A549 (cell line): ENCODE results near the gene CAT. TPM values are rescaled to one million over a fixed set of nuclear protein-coding genes. Genes with fewer than 3 reads are reported as not detected.

ENCODE experiments used
- ATAC-seq, 2 experiments: fragments of 200-7000 bp in 1 of 2; fragments of >200 bp in 1 of 2; cut with Nextera tagmentation in 1 of 2; cut with Tn5 transposase in 1 of 2; 3 replicates each; pipeline versions ENCODE4 v1.8.0 to v1.9.1; 2018 to 2020; ENCODE audit warnings: mild to moderate bottlenecking in 1 of 2, moderate library complexity in 1 of 2
- CTCF ChIA-PET: fragments of 300-600 bp; sonication (Branson Sonifier 250); formaldehyde crosslinking; extraction: SDS; loops from one replicate; lab custom pipeline; 2021; ENCODE audit warnings: antibody characterized with exemption, inconsistent platforms; lab: Yijun Ruan, JAX
- POLR2A ChIA-PET: fragments of 350-600 bp; formaldehyde crosslinking; extraction: SDS; loops from one replicate; lab custom pipeline; 2021; ENCODE audit warnings: antibody characterized with exemption, inconsistent platforms; lab: Yijun Ruan, JAX
- DNase-seq, 2 experiments: peaks; one replicate each; pipeline versions ENCODE4 v3.0.0 to v3.0.0-alpha.2; 2011 to 2016; ENCODE audit warnings: low read depth in 1 of 2, low spot score in 1 of 2
- FAIRE-seq: peaks from 2 replicates; lab custom pipeline; 2011; peaks lifted over from hg19 to GRCh38; lab: Jason Lieb, UNC
- H3K27ac ChIP-seq, 2 experiments: fragments of >200 bp; sonication (Bioruptor Twin); formaldehyde crosslinking; 3 replicates each; pipeline ENCODE4 v1.5.1; 2016 to 2017
- H3K4me1 ChIP-seq: fragments of >200 bp; sonication (Bioruptor Twin); formaldehyde crosslinking; 3 replicates; pipeline ENCODE4 v1.6.1; 2016
- H3K4me2 ChIP-seq: fragments of >200 bp; sonication (Bioruptor Twin); formaldehyde crosslinking; 3 replicates; pipeline ENCODE4 v1.6.1; 2016
- H3K4me3 ChIP-seq: fragments of >200 bp; sonication (Bioruptor Twin); formaldehyde crosslinking; 3 replicates; pipeline ENCODE4 v1.5.1; 2016
- H3K9me3 ChIP-seq: fragments of >200 bp; sonication (Bioruptor Twin); formaldehyde crosslinking; 3 replicates; pipeline ENCODE4 v1.6.1; 2016
- ATOH8 ChIP-seq: fragments of 250-450 bp; sonication (Bioruptor Pico); IDR thresholded peaks from 2 replicates; pipeline ENCODE4 v1.5.0; 2020; ENCODE audit warnings: low read depth, mild to moderate bottlenecking, moderate library complexity
- BCL3 ChIP-seq: fragments of >200 bp; sonication (Bioruptor Twin); formaldehyde crosslinking; IDR thresholded peaks from 3 replicates; pipeline ENCODE4 v1.6.1; 2016
- CBX2 ChIP-seq: fragments of 200-600 bp; sonication (generic); IDR thresholded peaks from 2 replicates; pipeline ENCODE4 v1.6.1; 2016; ENCODE audit warnings: low read depth, mild to moderate bottlenecking, borderline replicate concordance
- CHD2 ChIP-seq: fragments of 150-350 bp; IDR thresholded peaks from 2 replicates; pipeline ENCODE4 v1.6.1; 2014; ENCODE audit warnings: low read length; ENCODE audit not compliant: partially characterized antibody
- E2F6 ChIP-seq: IDR thresholded peaks from 2 replicates; pipeline ENCODE4 v1.6.1; 2012; ENCODE audit warnings: low read depth, borderline replicate concordance
- EHF ChIP-seq: fragments of 250-450 bp; sonication (Bioruptor Pico); IDR thresholded peaks from 2 replicates; pipeline ENCODE4 v1.5.0; 2020; ENCODE audit warnings: mild to moderate bottlenecking
- ELK1 ChIP-seq: fragments of 150-350 bp; IDR thresholded peaks from 2 replicates; pipeline ENCODE4 v1.6.1; 2014; ENCODE audit warnings: low read depth, mild to moderate bottlenecking, low read length
- HOXA7 ChIP-seq: fragments of 250-450 bp; sonication (Bioruptor Pico); IDR thresholded peaks from 2 replicates; pipeline ENCODE4 v1.5.0; 2020; ENCODE audit warnings: mild to moderate bottlenecking, moderate library complexity
- MAFK ChIP-seq: fragments of 450-650 bp; IDR thresholded peaks from 2 replicates; pipeline ENCODE4 v1.6.1; 2014; ENCODE audit not compliant: partially characterized antibody
- NFE2L2 ChIP-seq: fragments of 150-350 bp; conservative IDR thresholded peaks from 2 replicates; pipeline ENCODE4 v1.6.1; 2014; ENCODE audit warnings: low read length
- NPAS2 ChIP-seq: fragments of 250-450 bp; sonication (Bioruptor Pico); IDR thresholded peaks from 2 replicates; pipeline ENCODE4 v1.8.0; 2022; ENCODE audit warnings: mild to moderate bottlenecking, moderate library complexity, borderline replicate concordance
- POLR2AphosphoS2 ChIP-seq: conservative IDR thresholded peaks from 2 replicates; pipeline ENCODE4 v1.6.1; 2012; ENCODE audit warnings: low read length, improper control_type of control experiment, inconsistent platforms
- RARB ChIP-seq: fragments of 250-450 bp; sonication (Bioruptor Pico); IDR thresholded peaks from 2 replicates; pipeline ENCODE4 v1.8.0; 2021; ENCODE audit warnings: mild to moderate bottlenecking, moderate library complexity
- RFX5 ChIP-seq: fragments of 450-650 bp; IDR thresholded peaks from 2 replicates; pipeline ENCODE4 v1.7.1; 2014; ENCODE audit warnings: antibody characterized with exemption, mild to moderate bottlenecking, moderate library complexity
- SREBF2 ChIP-seq: fragments of 450-650 bp; IDR thresholded peaks from 2 replicates; pipeline ENCODE4 v1.6.1; 2014; ENCODE audit warnings: mild to moderate bottlenecking, moderate library complexity
- TP53 ChIP-seq: fragments of 250-450 bp; sonication (Bioruptor Pico); IDR thresholded peaks from 2 replicates; pipeline ENCODE4 v1.5.0; 2021; ENCODE audit warnings: mild to moderate bottlenecking, moderate library complexity
- USF2 ChIP-seq: fragments of 450-650 bp; IDR thresholded peaks from 2 replicates; pipeline ENCODE4 v1.6.1; 2014; ENCODE audit warnings: antibody characterized with exemption
- ZFP36 ChIP-seq: fragments of 450-650 bp; IDR thresholded peaks from 2 replicates; pipeline ENCODE4 v1.6.1; 2014; ENCODE audit warnings: borderline replicate concordance; ENCODE audit not compliant: partially characterized antibody
- ZSCAN20 ChIP-seq: fragments of 250-450 bp; sonication (Bioruptor Pico); IDR thresholded peaks from 2 replicates; pipeline ENCODE4 v1.8.0; 2022; ENCODE audit warnings: mild to moderate bottlenecking, moderate library complexity
- WGBS: methylation state at CpG from one replicate; pipeline ENCODE4 v1.1.6; 2017; ENCODE audit errors: missing lambda C conversion rate; 5-methylcytosine and 5-hydroxymethylcytosine counted together
- polyA plus RNA-seq, 4 experiments: library from polyadenylated mRNA; depleted of rRNA in 3 of 4; stranded (reverse); fragments of >200 nt; fragmentation: RNase III in 1 of 4; extraction: RNeasy Plus Mini Kit Qiagen cat#74134 plus additional on column Dnase treatment in 1 of 4; gene quantifications; 2 replicates in 3 of 4; 3 replicates in 1 of 4; pipeline ENCODE4 v1.2.3, GENCODE V29; 2011 to 2017
- TF ChIP-seq, protein P1 (sequence below): fragments of 250-450 bp; sonication (Bioruptor Pico); IDR thresholded peaks from 2 replicates; pipeline ENCODE4 v1.5.0; 2021; ENCODE audit warnings: mild to moderate bottlenecking, moderate library complexity, borderline replicate concordance

CAT gene
- polyA plus RNA-seq, 2 of the 4 experiments (the other 2 are of a cell fraction), result 51.2 to 74.2 TPM

GRCh38 chr11:34454308-34455032, 15.7 kb downstream of the CAT start:
- CTCF ChIA-PET, result interaction anchor here (0.9 kb wide), 1 partner anchor 16 kb away, joined by 4 read pairs; the partner anchor contains the start of gene CAT
- no peak overlapping the region for H3K27ac ChIP-seq
- FAIRE-seq, result no peak
- DNase-seq, result no peak
- WGBS, result 86% methylated on average over 1 of the region's 1 CpG
- no peak overlapping the region for H3K4me2 ChIP-seq
- no peak for ATAC-seq
- H3K4me3 ChIP-seq, result no peak overlapping the region
- no peaks in the 10 kb centered on the region for H3K9me3 ChIP-seq
- no peaks in the 10 kb centered on the region for H3K4me1 ChIP-seq
- TF ChIP-seq TP53 (CRISPR knock-in tag) (no peak), RARB (CRISPR knock-in tag) (no peak), ZSCAN20 (CRISPR knock-in tag) (no peak)
- TF ChIP-seq, all 56 proteins: peak for 0
- POLR2A ChIA-PET, result no interaction called here

- Histone ChIP-seq H3K9me3 (no peaks in the 10 kb centered on the region), H3K27ac (no peak overlapping the region), H3K4me1 (no peaks in the 10 kb centered on the region), H3K4me3 (no peak overlapping the region), H3K4me2 (no peak overlapping the region)
- WGBS, result 78% methylated on average over 2 of the region's 2 CpGs
- DNase-seq (no peak), FAIRE-seq (no peak), ATAC-seq (no peak)
- no peak for TF ChIP-seq SREBF2
- TF ChIP-seq BCL3, result no peak
- TF ChIP-seq POLR2AphosphoS2, result no peak
- no peak for TF ChIP-seq MAFK
- TF ChIP-seq NFE2L2, result no peak
- no peak for TF ChIP-seq USF2
- TF ChIP-seq CBX2, result no peak
- TF ChIP-seq, protein P1, sequence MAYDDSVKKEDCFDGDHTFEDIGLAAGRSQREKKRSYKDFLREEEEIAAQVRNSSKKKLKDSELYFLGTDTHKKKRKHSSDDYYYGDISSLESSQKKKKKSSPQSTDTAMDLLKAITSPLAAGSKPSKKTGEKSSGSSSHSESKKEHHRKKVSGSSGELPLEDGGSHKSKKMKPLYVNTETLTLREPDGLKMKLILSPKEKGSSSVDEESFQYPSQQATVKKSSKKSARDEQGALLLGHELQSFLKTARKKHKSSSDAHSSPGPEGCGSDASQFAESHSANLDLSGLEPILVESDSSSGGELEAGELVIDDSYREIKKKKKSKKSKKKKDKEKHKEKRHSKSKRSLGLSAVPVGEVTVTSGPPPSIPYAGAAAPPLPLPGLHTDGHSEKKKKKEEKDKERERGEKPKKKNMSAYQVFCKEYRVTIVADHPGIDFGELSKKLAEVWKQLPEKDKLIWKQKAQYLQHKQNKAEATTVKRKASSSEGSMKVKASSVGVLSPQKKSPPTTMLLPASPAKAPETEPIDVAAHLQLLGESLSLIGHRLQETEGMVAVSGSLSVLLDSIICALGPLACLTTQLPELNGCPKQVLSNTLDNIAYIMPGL (CRISPR knock-in tag), result no peak
- TF ChIP-seq NPAS2, result no peak
- TF ChIP-seq ELK1, result no peak
- no peak for TF ChIP-seq E2F6
- no peak for TF ChIP-seq EHF
- TF ChIP-seq HOXA7 (CRISPR knock-in tag), result no peak
- TF ChIP-seq ATOH8, result no peak
- no peak for TF ChIP-seq CHD2
- TF ChIP-seq RFX5, result no peak
- no peak for TF ChIP-seq ZFP36
- POLR2A ChIA-PET, result no interaction called here
- CTCF ChIA-PET, result interaction anchor here (0.6 to 4.2 kb wide), 3 partner anchors 11 to 278 kb away, joined by 3 to 13 read pairs (median 3); no protein-coding TSS in a partner anchor
Observed at GRCh38 chr11:34457607-34458006, 18.9 kb downstream of the CAT start.
